Fibroblast of skin of left quadriceps (primary cell): Measurements from ENCODE around the gene UBXN2A.

Source experiments
- DNase-seq, 2 experiments: peaks; one replicate each; pipeline ENCODE4 v3.0.0-alpha.2; 2013; ENCODE audit warnings: low read depth in 2 of 2

Gene UBXN2A

GRCh38 chr2:23939987-23940717 lies at the start of gene UBXN2A:
UBXN2A (plus strand) TSS chr2:23940463; CDS start chr2:23958315, 17,852 bp downstream.
- DNase-seq = peak; percentile 66 to 67

GRCh38 chr2:23900133-23900532 lies 40.1 kb upstream of the UBXN2A start:
- no peak for DNase-seq

- peak; percentile 79 to 82 for DNase-seq
These were observed 39.5 kb upstream of the UBXN2A start for GRCh38 chr2:23900541-23901322.

- DNase-seq = no peak
These were observed 38.1 kb upstream of the UBXN2A start for GRCh38 chr2:23901966-23902846.

- DNase-seq = no peak
These were observed 37.2 kb upstream of the UBXN2A start for GRCh38 chr2:23903034-23903433.

GRCh38 chr2:23904215-23904614 lies 36.0 kb upstream of the UBXN2A start:
- DNase-seq = no peak

- no peak for DNase-seq
These were observed 35.6 kb upstream of the UBXN2A start for GRCh38 chr2:23904692-23905091.

- DNase-seq = no peak
These were observed 35.1 kb upstream of the UBXN2A start for GRCh38 chr2:23905155-23905554.

- DNase-seq = no peak
These were observed 28.2 kb upstream of the UBXN2A start for GRCh38 chr2:23912054-23912453.

GRCh38 chr2:23915327-23915726 lies 24.9 kb upstream of the UBXN2A start:
- DNase-seq = no peak

- no peak for DNase-seq
These were observed 23.4 kb upstream of the UBXN2A start for GRCh38 chr2:23916727-23917405.

- DNase-seq = no peak
These were observed 21.3 kb upstream of the UBXN2A start for GRCh38 chr2:23918837-23919489.

- DNase-seq = no peak
These were observed 15.5 kb upstream of the UBXN2A start for GRCh38 chr2:23924589-23925359.

- no peak for DNase-seq
These were observed 14.5 kb upstream of the UBXN2A start for GRCh38 chr2:23925702-23926289.

- no peak for DNase-seq
These were observed 13.9 kb upstream of the UBXN2A start for GRCh38 chr2:23926290-23926749.

- peak; percentile 87 to 90 for DNase-seq
These were observed 13.3 kb upstream of the UBXN2A start, which contains the start of gene ATAD2B for GRCh38 chr2:23926750-23927571. ATAD2B (minus strand) TSS chr2:23927123; CDS start chr2:23926770, 353 bp downstream.

- DNase-seq = no peak
These were observed 6.0 kb upstream of the UBXN2A start for GRCh38 chr2:23934259-23934658.

GRCh38 chr2:23940718-23941620 lies 706 bp downstream of the UBXN2A start:
- no peak for DNase-seq
